ENCODE results near the gene BNIP5.

- TF ChIP-seq PATZ1 (tag by site-specific recombination; IDR thresholded peaks at IDR 0.05) (no peak), CTCF (tag by site-specific recombination; IDR thresholded peaks at IDR 0.05) (no peak), MEIS1 (CRISPR knock-in tag; IDR thresholded peaks at IDR 0.05; ENCODE audit: borderline replicate concordance) (no peak), ZNF221 (tag by site-specific recombination; IDR thresholded peaks at IDR 0.05; ENCODE audit: borderline replicate concordance) (no peak), ZNF366 (tag by site-specific recombination; conservative IDR thresholded peaks at IDR 0.05) (no peak), ZNF184 (tag by site-specific recombination; IDR thresholded peaks at IDR 0.05) (no peak)
Observed at GRCh38 chr6:36322591-36322990, 14.1 kb downstream of the BNIP5 start.
